GM11168 (cell line): Measurements from ENCODE around the gene ANKRD55.
"Not testable (repeated sequence)": the region's sequence is repeated elsewhere in the genome, so short reads cannot be mapped to it uniquely, and the experiment has no call there.

Source experiments
- in situ Hi-C: fragments of 300-500 bp; cut with MboI; formaldehyde crosslinking; loops from one replicate; pipeline ENCODE4 v1.12.0; 2022; ENCODE audit warnings: low sequenced_read_pairs; ENCODE audit not compliant: unreplicated experiment

Gene ANKRD55

DNA sequence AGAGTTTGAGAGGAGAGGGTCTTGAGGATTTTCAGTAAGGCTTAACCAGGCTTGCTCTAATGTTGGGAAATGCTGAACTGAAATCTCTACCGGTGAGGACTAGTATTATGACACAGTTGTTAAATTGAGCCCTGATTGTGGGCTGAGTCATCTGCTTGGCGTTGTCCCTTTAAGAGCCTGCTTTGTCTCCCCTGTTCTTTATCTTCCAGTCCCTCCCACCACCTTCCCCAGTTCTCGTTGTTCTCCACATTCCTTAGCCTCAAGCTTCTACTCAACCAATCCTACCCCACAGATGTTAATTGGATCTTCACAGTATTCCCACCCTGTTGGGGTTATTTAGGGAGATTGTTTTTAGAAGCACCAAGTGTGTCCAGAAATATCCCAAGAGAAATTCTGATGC lies 57.6 kb downstream of the ANKRD55 start:
- in situ Hi-C loops = no loop called here

DNA sequence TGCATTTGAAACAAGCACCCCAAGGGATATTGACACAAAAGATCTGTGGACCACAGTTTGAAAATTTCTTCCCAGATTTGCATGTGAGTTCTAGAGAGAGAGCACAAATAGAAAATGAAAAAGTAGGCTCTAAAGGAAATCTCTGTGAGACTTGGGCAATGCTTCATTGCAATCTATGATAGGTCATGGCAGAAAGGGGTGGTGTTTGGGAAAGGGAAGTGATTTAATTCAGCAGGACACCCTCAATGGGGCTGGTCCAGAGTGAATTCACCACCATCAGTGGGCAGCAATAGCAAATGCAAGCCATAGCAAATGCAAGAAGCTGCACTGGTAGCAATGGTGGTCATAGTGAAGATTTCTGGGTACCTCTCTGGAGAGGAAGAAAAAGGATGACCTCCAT lies 58.1 kb downstream of the ANKRD55 start:
- in situ Hi-C loops = no loop called here

DNA sequence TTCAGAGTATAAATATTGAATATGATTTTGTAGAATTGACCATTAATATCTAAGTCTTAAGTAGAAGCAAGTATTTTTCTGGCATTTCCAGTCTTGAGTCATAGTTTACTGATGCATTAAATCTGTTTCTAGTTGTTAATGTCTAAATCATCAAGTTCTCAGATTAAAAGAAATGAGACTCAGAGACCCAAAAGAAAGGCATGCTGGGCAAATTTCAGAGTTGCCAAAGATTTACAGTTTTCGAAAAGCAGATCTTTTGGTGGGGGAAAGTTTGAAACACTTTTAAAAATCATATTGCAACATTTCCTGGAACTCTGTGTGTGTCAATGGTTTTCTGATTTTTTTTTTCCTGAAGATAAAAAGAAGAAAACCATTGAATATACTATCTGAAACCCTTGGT lies 60.9 kb downstream of the ANKRD55 start:
- in situ Hi-C loops = no loop called here

DNA sequence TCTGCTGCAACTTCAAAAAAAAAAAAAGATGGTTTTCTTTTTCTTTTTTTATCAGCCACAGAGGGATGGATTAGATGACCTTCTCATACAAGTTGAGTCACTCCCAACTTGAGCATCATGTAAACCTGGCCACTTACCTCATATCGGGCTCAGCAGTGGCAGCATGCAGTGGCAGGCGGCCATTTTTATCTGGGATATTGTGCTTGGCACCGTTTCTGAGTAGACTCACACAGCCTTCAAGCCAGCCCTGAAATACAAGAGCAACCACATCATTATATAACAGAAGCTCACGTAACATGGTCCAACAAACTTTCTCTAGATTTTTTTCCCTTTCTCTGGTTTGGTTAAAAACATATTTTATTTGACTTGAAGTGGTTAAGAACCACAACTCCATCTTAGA lies 62.6 kb downstream of the ANKRD55 start:
- in situ Hi-C loops = no loop called here

DNA sequence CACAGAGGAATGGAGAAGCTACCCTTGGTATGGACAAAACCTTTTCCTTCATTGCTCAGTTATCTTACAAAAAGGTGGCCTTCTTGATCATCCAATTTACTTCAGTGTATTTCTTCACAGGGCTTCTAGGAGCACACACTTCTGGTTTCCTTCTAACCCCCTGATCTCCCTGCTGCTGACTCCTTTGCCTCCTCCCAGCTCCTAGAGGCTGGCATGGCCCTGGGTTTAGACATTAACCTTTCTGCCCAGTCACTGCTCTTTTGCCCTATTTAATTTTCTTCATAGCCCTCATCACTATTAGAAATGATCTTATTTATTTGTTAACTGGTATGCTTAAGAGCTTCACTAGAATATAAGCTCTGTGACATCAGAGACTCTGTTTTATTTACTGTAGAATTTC lies 63.2 kb downstream of the ANKRD55 start:
- in situ Hi-C loops = no loop called here

DNA sequence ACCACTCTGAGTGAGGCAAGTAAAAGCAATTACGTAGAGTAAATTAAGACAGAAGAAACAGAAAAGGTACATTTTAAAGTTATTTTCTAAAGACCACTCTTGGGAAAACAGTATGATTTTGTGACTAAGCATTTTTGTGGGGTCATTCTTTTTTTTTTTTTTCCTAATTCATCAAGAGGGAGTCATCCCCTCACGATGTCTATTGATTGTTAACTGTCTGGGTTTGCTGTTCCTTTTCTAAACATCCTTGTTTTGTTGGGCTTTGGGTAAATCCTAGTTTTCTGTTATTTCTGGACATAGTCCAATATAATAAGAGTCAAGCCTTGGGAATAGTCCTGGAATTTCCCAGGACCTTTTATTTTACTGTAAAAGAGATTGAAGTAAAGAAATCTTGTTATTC lies 63.8 kb downstream of the ANKRD55 start:
- in situ Hi-C loops = no loop called here

DNA sequence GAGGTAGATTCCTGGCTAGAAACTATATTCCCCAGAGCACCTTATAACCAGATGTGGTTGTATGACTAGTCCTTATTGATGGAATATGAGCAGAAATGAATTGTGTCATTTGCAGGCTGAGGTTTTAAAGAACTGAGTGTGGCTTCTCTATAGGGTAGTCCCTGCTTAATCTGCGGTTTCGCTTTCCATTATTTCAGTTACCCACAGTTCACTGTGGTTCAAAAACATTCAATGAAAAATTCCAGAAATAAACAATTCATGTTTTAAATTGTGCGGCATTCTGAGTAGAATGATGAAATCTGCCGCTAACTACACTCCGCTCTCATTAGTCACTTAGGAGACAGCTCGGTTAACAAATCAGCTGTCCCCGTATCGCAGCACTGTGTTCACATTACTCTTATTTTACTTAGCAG lies 65.1 kb downstream of the ANKRD55 start:
- in situ Hi-C loops = no loop called here

DNA sequence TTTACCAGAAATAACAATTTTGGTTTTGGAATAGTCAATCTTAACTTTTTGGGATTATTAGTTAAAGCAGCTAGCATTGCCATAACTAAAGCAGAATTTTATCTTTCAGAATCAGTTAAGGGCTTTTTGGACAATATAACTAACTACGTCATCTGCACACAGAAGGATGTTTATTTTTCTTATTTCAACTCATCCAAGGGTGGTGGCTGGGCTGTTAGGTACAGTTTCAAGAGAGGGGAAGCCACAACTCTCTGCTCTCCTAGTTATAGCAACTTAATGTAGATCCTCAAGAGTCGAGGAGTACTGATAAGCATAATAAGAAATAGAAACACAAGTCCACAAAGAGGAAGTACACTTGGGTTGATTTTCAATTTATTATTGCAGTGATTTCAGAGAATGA lies 65.6 kb downstream of the ANKRD55 start:
- in situ Hi-C loops = no loop called here

DNA sequence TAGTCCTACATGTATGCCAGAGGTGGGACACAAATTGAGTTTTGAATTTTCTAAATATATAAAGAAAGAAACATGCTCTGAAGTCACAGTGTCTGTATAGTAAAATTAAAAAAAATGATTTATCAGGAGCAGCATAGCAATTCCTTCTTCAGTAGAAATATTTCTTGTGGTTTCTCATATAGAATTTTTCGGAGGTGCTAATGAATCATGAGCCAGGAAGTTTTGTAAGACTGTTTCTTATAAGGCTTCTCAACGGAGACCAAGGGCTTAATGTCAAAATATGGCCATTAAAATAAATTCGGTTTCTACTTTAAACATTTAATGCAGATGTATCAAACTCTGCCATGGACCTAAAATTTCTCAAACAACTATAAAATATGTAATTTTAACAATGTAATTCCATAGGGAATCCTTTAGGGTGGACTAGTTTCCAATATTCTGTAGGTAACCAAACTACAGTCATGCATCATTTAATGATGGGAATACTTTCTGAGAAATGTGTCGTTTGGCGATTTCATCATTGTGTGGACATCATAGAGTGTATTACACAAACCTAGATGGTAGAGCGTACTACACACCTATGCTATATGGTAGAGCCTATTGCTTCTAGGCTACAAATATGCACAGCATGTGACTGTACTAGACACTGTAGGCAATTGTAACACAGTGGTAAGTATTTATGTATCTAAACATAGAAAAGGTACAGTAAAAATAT lies 66.3 kb downstream of the ANKRD55 start:
- in situ Hi-C loops = no loop called here

DNA sequence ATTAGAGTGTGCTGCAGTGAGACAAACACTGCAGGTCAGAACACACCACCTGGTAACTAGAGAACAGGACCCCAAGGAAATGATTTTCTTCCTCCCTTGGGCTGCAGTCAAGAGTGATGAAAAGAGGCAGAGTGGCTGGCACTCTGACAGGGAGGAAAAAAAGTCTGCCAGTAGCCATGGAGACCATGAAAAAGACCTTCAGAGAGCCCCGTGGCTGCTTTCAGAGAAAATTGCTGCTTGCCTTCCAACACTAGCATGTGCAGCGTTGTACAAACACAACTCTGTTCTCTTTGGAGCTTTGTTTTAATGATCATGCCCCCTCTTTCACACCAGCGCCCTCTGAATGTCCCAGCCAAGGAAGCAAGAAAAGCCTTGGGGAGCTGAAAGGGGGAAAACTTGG lies 68.8 kb downstream of the ANKRD55 start:
- in situ Hi-C loops = no loop called here

DNA sequence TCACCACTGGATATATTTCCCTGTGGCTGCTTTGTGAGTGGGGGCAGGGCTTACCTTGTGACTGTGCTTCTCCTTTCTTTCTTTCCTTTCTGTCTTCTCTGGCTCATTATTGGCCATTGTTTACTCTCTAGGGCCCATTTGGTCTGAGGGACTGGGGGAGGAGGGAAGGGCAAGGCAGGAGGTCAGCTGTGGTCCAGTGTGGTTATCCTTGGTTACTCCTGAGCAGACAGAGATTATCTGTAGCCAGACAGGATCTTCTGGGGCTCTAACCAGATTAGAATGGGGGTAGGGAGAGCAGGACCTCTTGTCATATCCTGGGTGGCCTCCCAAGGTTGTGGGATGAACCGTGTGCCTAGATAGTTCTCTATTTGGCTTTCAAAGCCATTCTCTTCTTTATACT lies 71.2 kb downstream of the ANKRD55 start:
- in situ Hi-C loops = no loop called here

DNA sequence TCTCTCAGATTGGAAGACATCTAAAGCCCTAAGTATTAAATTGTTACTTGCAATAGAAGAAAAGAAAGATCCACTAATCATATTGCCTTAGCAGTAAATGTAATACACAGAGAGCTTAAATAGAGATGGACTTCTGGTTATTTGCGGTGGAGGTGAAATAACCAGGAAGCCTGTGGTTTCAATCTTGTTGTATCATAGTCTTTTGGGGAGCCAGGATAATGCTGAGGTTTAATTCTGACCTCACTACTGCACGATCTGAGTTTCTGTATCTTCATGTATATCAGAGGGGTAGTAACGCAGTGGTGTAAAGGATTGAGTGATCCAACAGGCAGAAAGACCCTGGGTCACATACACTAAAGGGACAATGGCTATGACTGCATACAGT lies 71.7 kb downstream of the ANKRD55 start:
- in situ Hi-C loops = no loop called here

DNA sequence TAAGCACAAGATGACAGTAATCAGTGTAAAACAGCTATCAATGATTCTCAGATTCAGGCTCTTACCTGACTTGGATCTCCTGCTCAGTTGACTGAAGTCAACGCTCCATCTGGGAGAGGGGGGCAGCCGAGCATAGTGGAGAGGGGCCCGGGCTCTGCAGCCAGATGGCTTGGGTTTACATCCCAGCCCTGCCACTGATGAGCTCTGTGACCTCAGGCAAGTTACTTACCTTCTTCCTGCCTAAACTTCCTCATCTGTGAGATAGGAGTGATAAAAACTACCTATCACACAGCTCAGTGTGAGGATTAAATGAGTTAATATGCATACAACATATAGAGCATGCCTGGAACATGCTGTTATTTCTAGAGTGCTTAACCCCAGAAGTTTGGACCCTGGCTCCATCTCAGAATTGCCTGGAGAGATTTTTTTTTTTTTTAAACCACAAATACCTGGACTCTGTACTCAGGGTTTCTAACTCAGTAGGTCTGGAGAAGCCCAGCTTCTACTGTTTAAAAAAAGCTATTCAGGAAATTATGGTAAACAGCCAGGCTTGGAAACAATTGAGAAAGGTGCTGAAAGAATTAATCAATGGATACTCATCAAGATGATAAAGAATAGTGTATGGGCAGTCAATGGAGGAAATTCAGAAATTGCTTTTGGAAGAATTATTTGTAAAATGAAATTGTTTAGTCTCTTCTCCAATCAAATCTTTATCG lies 72.2 kb downstream of the ANKRD55 start:
- in situ Hi-C loops = no loop called here

DNA sequence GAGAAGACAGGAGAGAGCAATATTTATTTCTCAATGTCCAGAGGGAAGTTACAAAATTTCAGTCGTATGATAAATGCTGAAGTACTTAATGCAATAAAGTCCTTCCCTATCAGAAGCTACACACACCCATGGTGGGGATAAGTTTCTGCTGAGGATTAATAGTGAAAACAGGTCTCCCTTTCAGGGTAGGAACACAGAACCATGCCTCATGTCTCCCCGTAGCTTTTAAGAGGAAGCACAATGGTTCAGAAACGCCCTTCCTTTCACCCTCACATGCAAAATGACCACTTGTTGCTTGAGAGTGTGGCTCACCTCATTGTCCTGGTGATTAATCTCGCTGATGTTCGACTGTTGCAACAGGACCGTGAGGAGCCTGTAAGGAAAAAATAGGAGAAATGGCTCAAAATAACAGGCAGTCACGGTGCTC lies 73.6 kb downstream of the ANKRD55 start:
- in situ Hi-C loops = no loop called here

DNA sequence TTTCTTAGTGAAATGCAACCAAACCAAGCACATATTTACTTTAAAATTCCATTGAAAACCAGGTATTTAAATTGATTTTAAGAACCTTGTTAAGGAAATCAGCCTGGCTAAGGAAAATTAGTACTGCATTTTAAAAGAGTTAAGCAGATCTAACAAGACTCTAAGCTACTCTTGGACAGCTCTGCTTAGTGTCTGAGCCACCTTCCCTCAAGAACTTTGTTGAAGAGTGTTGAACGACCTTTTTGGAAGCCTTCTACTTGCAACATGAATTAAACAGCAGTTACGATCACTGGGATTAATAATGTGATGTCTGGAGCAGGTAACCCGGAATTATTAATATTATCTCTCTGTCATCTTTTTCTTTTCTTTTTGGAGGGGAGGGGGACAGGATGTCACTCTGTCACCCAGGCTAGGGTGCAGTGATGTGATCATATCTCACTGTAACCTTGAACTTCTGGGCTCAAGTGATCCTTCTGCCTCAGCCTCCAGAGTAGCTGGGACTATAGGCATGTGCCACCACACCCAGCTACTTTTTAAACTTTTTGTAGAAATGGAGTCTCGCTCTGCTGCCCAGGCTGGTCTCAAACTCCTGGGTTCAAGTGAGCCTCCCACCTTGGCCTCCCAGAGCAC lies 74.7 kb downstream of the ANKRD55 start:
- in situ Hi-C loops = no loop called here

DNA sequence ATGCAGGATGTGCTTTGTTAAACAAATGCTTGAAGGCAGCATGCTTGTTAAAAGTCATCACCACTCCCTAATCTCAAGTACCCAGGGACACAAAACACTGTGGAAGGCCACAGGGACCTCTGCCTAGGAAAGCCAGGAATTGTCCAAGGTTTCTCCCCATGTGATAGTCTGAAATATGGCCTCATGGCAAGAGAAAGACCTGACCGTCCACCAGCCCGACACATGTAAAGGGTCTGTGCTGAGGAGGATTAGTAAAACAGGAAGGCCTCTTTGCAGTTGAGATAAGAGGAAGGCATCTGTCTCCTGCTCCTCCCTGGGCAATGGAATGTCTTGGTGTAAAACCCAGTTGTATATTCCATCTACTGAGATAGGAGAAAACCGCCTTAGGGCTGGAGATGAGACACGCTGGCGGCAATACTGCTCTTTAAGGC lies 75.9 kb downstream of the ANKRD55 start:
- in situ Hi-C loops = not testable (repeated sequence)

DNA sequence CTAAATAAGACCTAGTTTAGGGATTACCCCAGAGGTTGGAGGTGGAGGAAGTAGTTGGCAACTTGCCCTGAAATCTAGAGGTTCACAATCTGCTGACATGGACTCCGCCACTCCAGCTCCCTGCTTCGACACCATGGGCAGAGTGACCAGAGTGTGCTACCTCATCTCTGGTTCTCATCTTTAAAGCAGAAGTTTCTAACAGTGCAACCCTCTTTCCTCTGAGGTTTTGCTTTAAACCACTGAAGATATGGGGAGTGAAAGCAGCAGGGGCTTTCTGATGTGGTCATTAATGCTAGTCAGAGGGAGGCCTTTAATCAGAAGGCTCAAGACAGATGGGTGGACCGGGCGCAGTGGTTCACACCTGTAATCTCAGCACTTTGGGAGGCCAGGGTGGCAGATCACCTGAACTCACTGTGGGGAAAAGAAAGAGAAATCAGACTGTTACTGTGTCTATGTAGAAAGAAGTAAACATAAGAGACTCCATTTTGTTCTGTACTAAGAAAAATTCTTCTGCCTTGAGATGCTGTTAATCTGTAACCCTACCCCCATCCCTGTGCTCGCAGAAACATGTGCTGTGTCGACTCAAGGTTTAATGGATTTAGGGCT lies 76.4 kb downstream of the ANKRD55 start:
- in situ Hi-C loops = not testable (repeated sequence)

DNA sequence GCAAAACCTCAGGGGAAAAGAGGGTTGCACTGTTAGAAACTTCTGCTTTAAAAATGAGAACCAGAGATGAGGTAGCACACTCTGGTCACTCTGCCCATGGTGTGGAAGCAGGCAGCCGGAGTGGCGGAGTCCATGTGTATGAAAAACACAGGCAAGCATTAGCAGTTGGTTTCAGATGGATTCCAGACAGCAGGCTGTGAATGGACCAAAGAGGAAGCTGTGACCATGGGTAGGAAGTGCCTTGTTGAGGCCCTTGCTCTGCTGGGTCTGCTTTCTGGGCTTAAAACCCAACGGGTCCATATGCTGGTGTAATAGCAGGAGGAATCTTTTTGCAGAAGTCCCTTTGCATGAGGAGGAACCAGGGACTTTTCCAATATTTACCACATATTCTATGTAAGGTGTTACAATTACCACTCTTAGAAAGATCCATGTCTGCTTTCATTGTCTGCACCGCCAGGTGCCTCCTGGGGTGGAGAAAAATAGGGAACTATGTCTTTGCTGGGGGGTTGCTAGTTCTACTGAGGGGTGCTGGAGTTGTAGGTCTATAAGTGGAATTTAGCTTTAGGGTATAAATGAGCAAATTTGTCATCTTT lies 77.0 kb downstream of the ANKRD55 start:
- in situ Hi-C loops = no loop called here

DNA sequence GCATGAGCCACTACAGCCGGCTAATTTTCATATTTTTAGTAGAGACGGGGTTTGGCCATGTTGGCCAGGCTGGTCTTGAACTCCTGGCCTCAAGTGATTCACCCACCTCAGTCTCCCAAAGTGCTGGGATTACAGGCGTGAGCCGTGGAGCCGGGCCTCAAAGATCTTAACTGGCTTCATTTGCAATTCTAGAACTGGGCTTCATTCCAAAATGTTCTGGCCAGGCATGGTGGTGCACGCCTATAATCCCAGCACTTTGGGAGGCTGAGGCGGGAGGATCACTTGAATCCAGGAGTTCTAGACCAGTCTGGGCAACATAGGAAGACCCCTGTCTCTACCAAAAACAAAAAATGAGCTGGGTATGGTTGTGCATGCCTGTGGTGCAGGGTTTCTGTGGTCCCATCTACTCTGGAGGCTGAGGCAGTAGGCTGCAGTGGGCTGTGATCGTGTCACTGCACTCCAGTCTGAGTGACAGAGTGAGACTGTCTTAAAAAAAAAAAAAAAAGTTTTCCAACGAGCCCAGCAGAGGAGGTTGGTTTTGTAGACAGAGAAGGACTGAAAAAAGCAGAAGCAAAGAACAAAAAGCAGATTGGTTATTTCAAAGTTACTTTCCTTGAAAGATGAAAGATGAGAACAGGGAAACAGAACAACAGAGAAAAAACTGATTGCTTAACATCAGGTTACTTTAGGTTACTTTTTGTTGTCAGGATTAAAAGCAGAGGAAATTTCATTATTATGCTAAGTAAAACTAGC lies 78.2 kb downstream of the ANKRD55 start:
- in situ Hi-C loops = no loop called here

DNA sequence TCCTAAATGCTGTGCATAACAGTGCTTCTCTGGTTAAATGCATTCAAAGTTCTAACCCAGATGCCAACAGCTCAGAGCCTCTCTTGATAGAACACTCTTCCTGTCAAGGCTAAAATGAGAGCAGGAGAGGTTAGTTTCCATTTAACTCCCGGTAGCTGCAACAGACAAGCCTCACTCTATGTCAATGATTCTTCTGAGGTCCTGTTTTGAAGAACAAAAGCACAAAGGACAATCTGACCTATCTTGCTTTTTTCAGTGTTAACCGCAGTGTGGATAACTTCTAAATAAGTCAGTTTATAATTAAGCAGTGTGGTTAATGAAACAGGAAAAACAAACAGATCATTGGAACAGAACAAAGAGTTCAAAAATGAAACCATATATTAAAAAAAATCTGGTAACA lies 80.7 kb downstream of the ANKRD55 start:
- in situ Hi-C loops = no loop called here
